ENCODE data around the gene TBX19.

- TF ChIP-seq CTCF (conservative IDR thresholded peaks at IDR 0.05; ENCODE audit: low read length) (no peak), EZH2phosphoT487 (IDR thresholded peaks at IDR 0.05; ENCODE audit: borderline replicate concordance, low read depth, low read length) (no peak)
These were observed 67.6 kb downstream of the TBX19 start for GRCh38 chr1:168348146-168348709.
